ENCODE data around the gene HMCN2.

DNA sequence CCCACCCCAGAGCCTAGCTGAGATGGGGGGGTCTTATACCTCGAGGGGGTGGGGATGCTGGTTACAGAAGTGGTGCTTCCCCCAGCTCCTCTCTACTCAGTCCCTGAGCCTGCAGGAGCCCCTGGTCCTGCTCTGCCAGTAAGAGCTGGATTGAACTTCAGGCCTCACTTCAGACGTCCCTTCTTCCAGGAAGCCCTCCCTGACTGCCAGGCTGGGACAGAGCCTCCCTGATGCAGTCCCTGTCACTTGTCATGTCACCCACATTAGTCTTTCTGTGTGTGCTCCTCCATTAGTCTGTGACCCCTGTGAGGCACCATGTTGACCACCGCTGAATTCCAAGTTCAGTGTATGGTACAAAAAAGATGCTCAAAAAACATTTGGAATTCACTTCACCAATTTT, 100.5 kb downstream of the HMCN2 start:
- TF ChIP-seq, protein P1, sequence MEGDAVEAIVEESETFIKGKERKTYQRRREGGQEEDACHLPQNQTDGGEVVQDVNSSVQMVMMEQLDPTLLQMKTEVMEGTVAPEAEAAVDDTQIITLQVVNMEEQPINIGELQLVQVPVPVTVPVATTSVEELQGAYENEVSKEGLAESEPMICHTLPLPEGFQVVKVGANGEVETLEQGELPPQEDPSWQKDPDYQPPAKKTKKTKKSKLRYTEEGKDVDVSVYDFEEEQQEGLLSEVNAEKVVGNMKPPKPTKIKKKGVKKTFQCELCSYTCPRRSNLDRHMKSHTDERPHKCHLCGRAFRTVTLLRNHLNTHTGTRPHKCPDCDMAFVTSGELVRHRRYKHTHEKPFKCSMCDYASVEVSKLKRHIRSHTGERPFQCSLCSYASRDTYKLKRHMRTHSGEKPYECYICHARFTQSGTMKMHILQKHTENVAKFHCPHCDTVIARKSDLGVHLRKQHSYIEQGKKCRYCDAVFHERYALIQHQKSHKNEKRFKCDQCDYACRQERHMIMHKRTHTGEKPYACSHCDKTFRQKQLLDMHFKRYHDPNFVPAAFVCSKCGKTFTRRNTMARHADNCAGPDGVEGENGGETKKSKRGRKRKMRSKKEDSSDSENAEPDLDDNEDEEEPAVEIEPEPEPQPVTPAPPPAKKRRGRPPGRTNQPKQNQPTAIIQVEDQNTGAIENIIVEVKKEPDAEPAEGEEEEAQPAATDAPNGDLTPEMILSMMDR (IDR thresholded peaks at IDR 0.05), result no peak
- no peak for TF ChIP-seq POLR2A (IDR thresholded peaks at IDR 0.05)
- no peak for TF ChIP-seq EP300 (IDR thresholded peaks at IDR 0.05)

Measured in upper lobe of left lung (tissue), 4 donors.